K562 (cell line): ENCODE results near the gene ERVW-1. TPM values are rescaled to one million over a fixed set of nuclear protein-coding genes. Genes with fewer than 3 reads are reported as not detected.

Experiments used
- ARID2 ChIP-seq: fragments of 450-650 bp; IDR thresholded peaks from 2 replicates; pipeline ENCODE4 v1.6.1; 2017; ENCODE audit warnings: antibody characterized with exemption, mild to moderate bottlenecking
- ASH1L ChIP-seq: fragments of 450-650 bp; IDR thresholded peaks from 2 replicates; pipeline ENCODE4 v1.6.1; 2018; ENCODE audit warnings: borderline replicate concordance, mild to moderate bottlenecking, low read depth; ENCODE audit not compliant: partially characterized antibody
- CC2D1A ChIP-seq: fragments of 450-650 bp; IDR thresholded peaks from 2 replicates; pipeline ENCODE4 v1.6.1; 2017; ENCODE audit warnings: mild to moderate bottlenecking
- DPF2 ChIP-seq: fragments of 450-650 bp; IDR thresholded peaks from 2 replicates; pipeline ENCODE4 v1.6.1; 2016
- E4F1 ChIP-seq: fragments of 250-450 bp; sonication (Bioruptor Pico); IDR thresholded peaks from 2 replicates; pipeline ENCODE4 v1.5.0; 2021; ENCODE audit warnings: mild to moderate bottlenecking, borderline replicate concordance
- EWSR1 ChIP-seq: fragments of 450-650 bp; IDR thresholded peaks from 2 replicates; pipeline ENCODE4 v1.6.1; 2018; ENCODE audit warnings: borderline replicate concordance, mild to moderate bottlenecking, low read depth, moderate library complexity; ENCODE audit not compliant: partially characterized antibody
- GABPA ChIP-seq: fragments of 200-800 bp; sonication (Bioruptor generic); conservative IDR thresholded peaks from 2 replicates; pipeline ENCODE4 v1.6.1; 2016; ENCODE audit warnings: low read depth, missing genetic modification characterization, missing compliant biosample characterization
- GABPB1 ChIP-seq: sonication (generic); formaldehyde crosslinking; IDR thresholded peaks from 2 replicates; pipeline ENCODE4 v1.8.0; 2022; ENCODE audit warnings: mild to moderate bottlenecking, missing genetic modification reagents
- MGA ChIP-seq: fragments of 450-650 bp; IDR thresholded peaks from 2 replicates; pipeline ENCODE4 v1.6.1; 2016; ENCODE audit warnings: mild to moderate bottlenecking, moderate library complexity
- MIER1 ChIP-seq: fragments of 450-650 bp; IDR thresholded peaks from 2 replicates; pipeline ENCODE4 v1.6.1; 2016; ENCODE audit warnings: antibody characterized with exemption, mild to moderate bottlenecking, low read depth
- NEUROD1 ChIP-seq: fragments of 150-350 bp; IDR thresholded peaks from 2 replicates; pipeline ENCODE4 v1.6.1; 2014; ENCODE audit warnings: borderline replicate concordance, low read length, low read depth; ENCODE audit not compliant: partially characterized antibody
- TAF1 ChIP-seq: IDR thresholded peaks from 2 replicates; pipeline ENCODE4 v1.6.1; 2011; ENCODE audit warnings: mild to moderate bottlenecking, low read length, moderate library complexity; ENCODE audit not compliant: insufficient read depth, control insufficient read depth, severe bottlenecking; ENCODE audit errors: extremely low read depth
- ZKSCAN1 ChIP-seq: fragments of 150-350 bp; IDR thresholded peaks from 2 replicates; pipeline ENCODE4 v1.6.1; 2016; ENCODE audit warnings: low read depth, low read length
- ZNF76 ChIP-seq: fragments of 250-450 bp; sonication (Bioruptor Pico); IDR thresholded peaks from 2 replicates; pipeline ENCODE4 v1.4.0; 2020; ENCODE audit warnings: mild to moderate bottlenecking, moderate library complexity, borderline replicate concordance
- polyA plus RNA-seq, 8 experiments: library from polyadenylated mRNA; depleted of rRNA in 4 of 8; stranded (reverse) in 5 of 8; unstranded in 3 of 8; fragments of >200 nt; fragmentation: Nextera tagmentation in 2 of 8; fragmentation: Illumina TruSeq in 1 of 8; extraction: Ambion mirVana in 2 of 8; extraction: Trizol in 1 of 8; gene quantifications; 2 replicates each; pipeline versions ENCODE4 v1.2.1 to v1.2.3, GENCODE V29; 2011 to 2014; ENCODE audit warnings: inconsistent platforms in 1 of 8, missing spikeins in 1 of 8
- total RNA-seq, 7 experiments: library from RNA; depleted of rRNA in 6 of 7; stranded (reverse); fragments of >200 nt in 6 of 7; fragmentation: Illumina TruSeq in 2 of 7; extraction: Trizol in 2 of 7; gene quantifications; 2 replicates each; pipeline versions ENCODE4 v1.2.1 to v1.2.3, GENCODE V29; 2011 to 2021; ENCODE audit warnings: low replicate concordance in 1 of 7

ERVW-1 gene
- total and polyA plus RNA-seq, 9 of the 15 experiments (the other 6 are each of a cell fraction or from before 2014, with no cell fraction given) = not detected

- TF ChIP-seq EWSR1 = no peak
- TF ChIP-seq CC2D1A = peak; percentile 45; the same call in 1 of the 2 replicates
- no peak for TF ChIP-seq GABPB1 (CRISPR knock-in tag)
- no peak for TF ChIP-seq MGA
- peak; percentile 67; the same call in 1 of the 2 replicates for TF ChIP-seq ARID2
- peak; percentile 45; the same call in 1 of the 2 replicates for TF ChIP-seq DPF2
- TF ChIP-seq E4F1 (CRISPR knock-in tag) = no peak
- no peak for TF ChIP-seq TAF1
- 0 out of 2 replicates have a peak, but pooled peaks have one; percentile 67 for TF ChIP-seq MIER1
- peak; percentile 52 for TF ChIP-seq ASH1L
- no peak for TF ChIP-seq ZNF76 (CRISPR knock-in tag)
- TF ChIP-seq NEUROD1 = no peak
- no peak for TF ChIP-seq ZKSCAN1
- no peak for TF ChIP-seq GABPA (tag)
These were observed 54.0 kb downstream of the ERVW-1 start (continued) for GRCh38 chr7:92423710-92424131.
